ENCODE data around the gene HLA-DMB. TPM values are rescaled to one million over a fixed set of nuclear protein-coding genes. Genes with fewer than 3 reads are reported as not detected.

HLA-DMB gene
- total and polyA plus RNA-seq, 2 experiments from 2014 or later, result not detected

GRCh38 chr6:32975886-32976285 is 35.1 kb upstream of the HLA-DMB start:
- Histone ChIP-seq H4K20me1 (ENCODE audit: insufficient read depth) (peaks cover 54% of the 10 kb centered on the region), H3K4me2 (ENCODE audit: unreplicated experiment) (peak overlapping the region; percentile 87), H2AFZ (no peak overlapping the region), H3K9ac (peak overlapping the region; percentile 92), H3F3A (ENCODE audit: insufficient read depth) (peaks cover 87% of the 10 kb centered on the region), H3K4me3 (peak overlapping the region; percentile 92), H3K27me3 (replicated peaks; ENCODE audit: insufficient read depth) (no peaks in the 10 kb centered on the region), H3K9me2 (ENCODE audit: insufficient read depth) (no peaks in the 10 kb centered on the region), H3K9me3 (ENCODE audit: low read depth) (no peaks in the 10 kb centered on the region), H3K79me2 (ENCODE audit: insufficient read depth) (peaks cover 88% of the 10 kb centered on the region), H3K4me1 (ENCODE audit: insufficient read depth) (peaks cover 10% of the 10 kb centered on the region), H3K36me3 (ENCODE audit: low read depth) (peaks cover 84% of the 10 kb centered on the region), H3K27ac (peak overlapping the region; percentile 10; the same call in 1 of the 2 replicates)
- in situ Hi-C loops (cut with MboI), result no loop called here
- TF ChIP-seq EZH2phosphoT487 (IDR thresholded peaks at IDR 0.05; ENCODE audit: insufficient read depth, low read depth) (no peak), EZH2 (IDR thresholded peaks at IDR 0.05; ENCODE audit: insufficient read depth, poor library complexity, severe bottlenecking) (no peak)
- no peak for DNase-seq
- 49 to 56% methylated on average over 2 of the region's 2 CpGs for WGBS, 2 experiments (ENCODE audit: low coverage in 1 of 2, low lambda C conversion rate in 2 of 2, missing lambda C conversion rate in 2 of 2)

GRCh38 chr6:32974541-32975308 is 33.9 kb upstream of the HLA-DMB start:
- Histone ChIP-seq H3F3A (ENCODE audit: insufficient read depth) (peaks cover 75% of the 10 kb centered on the region), H3K9me3 (ENCODE audit: low read depth) (no peaks in the 10 kb centered on the region), H3K27me3 (replicated peaks; ENCODE audit: insufficient read depth) (no peaks in the 10 kb centered on the region), H4K20me1 (ENCODE audit: insufficient read depth) (peaks cover 54% of the 10 kb centered on the region), H3K9ac (peak overlapping the region; percentile 92), H3K36me3 (ENCODE audit: low read depth) (peaks cover 73% of the 10 kb centered on the region), H3K4me3 (peak overlapping the region; percentile 92), H3K4me1 (ENCODE audit: insufficient read depth) (peaks cover 10% of the 10 kb centered on the region), H3K79me2 (ENCODE audit: insufficient read depth) (peaks cover 77% of the 10 kb centered on the region), H3K27ac (0 out of 2 replicates have a peak overlapping the region, but pooled peaks have one; percentile 67), H3K4me2 (ENCODE audit: unreplicated experiment) (peak overlapping the region; percentile 87), H3K9me2 (ENCODE audit: insufficient read depth) (no peaks in the 10 kb centered on the region), H2AFZ (no peak overlapping the region)
- in situ Hi-C loops (cut with MboI), result no loop called here
- TF ChIP-seq EZH2phosphoT487 (IDR thresholded peaks at IDR 0.05; ENCODE audit: insufficient read depth, low read depth), result no peak
- TF ChIP-seq EZH2 (IDR thresholded peaks at IDR 0.05; ENCODE audit: insufficient read depth, poor library complexity, severe bottlenecking), result no peak
- DNase-seq, result peak; percentile 39
- 1% methylated on average over 14 of the region's 14 CpGs for WGBS, 2 experiments (ENCODE audit: low coverage in 1 of 2, low lambda C conversion rate in 2 of 2, missing lambda C conversion rate in 2 of 2)

- H3K4me2 ChIP-seq (ENCODE audit: unreplicated experiment), result peak overlapping the region; percentile 87
- DNase-seq, result peak; percentile 79
- H3K27ac ChIP-seq, result peak overlapping the region; percentile 67
- H3K27me3 ChIP-seq (replicated peaks; ENCODE audit: insufficient read depth), result no peaks in the 10 kb centered on the region
- H3K9me2 ChIP-seq (ENCODE audit: insufficient read depth), result no peaks in the 10 kb centered on the region
- H3K36me3 ChIP-seq (ENCODE audit: low read depth), result peaks cover 65% of the 10 kb centered on the region
- H3K9ac ChIP-seq, result peak overlapping the region; percentile 92
- peaks cover 68% of the 10 kb centered on the region for H3F3A ChIP-seq (ENCODE audit: insufficient read depth)
- TF ChIP-seq EZH2 (IDR thresholded peaks at IDR 0.05; ENCODE audit: insufficient read depth, poor library complexity, severe bottlenecking), result no peak
- TF ChIP-seq EZH2phosphoT487 (IDR thresholded peaks at IDR 0.05; ENCODE audit: insufficient read depth, low read depth), result no peak
- H2AFZ ChIP-seq, result no peak overlapping the region
- WGBS, 2 experiments (ENCODE audit: low coverage in 1 of 2, low lambda C conversion rate in 2 of 2, missing lambda C conversion rate in 2 of 2), result 0 to 1% methylated on average over 4 of the region's 4 CpGs
- H3K4me1 ChIP-seq (ENCODE audit: insufficient read depth), result peaks cover 10% of the 10 kb centered on the region
- H4K20me1 ChIP-seq (ENCODE audit: insufficient read depth), result peaks cover 51% of the 10 kb centered on the region
- H3K9me3 ChIP-seq (ENCODE audit: low read depth), result no peaks in the 10 kb centered on the region
- H3K79me2 ChIP-seq (ENCODE audit: insufficient read depth), result peaks cover 69% of the 10 kb centered on the region
- in situ Hi-C loops (cut with MboI), result no loop called here
- peak overlapping the region; percentile 92 for H3K4me3 ChIP-seq
Observed at GRCh38 chr6:32974016-32974333, 33.1 kb upstream of the HLA-DMB start.

- Histone ChIP-seq H3K36me3 (ENCODE audit: low read depth) (peaks cover 59% of the 10 kb centered on the region), H3F3A (ENCODE audit: insufficient read depth) (peaks cover 62% of the 10 kb centered on the region), H3K9me3 (ENCODE audit: low read depth) (no peaks in the 10 kb centered on the region), H3K27me3 (replicated peaks; ENCODE audit: insufficient read depth) (no peaks in the 10 kb centered on the region), H4K20me1 (ENCODE audit: insufficient read depth) (peaks cover 46% of the 10 kb centered on the region), H3K4me1 (ENCODE audit: insufficient read depth) (peaks cover 10% of the 10 kb centered on the region), H3K9ac (peak overlapping the region; percentile 92), H3K4me3 (peak overlapping the region; percentile 92), H3K9me2 (ENCODE audit: insufficient read depth) (no peaks in the 10 kb centered on the region), H3K79me2 (ENCODE audit: insufficient read depth) (peaks cover 63% of the 10 kb centered on the region), H3K27ac (peak overlapping the region; percentile 67), H3K4me2 (ENCODE audit: unreplicated experiment) (peak overlapping the region; percentile 87), H2AFZ (no peak overlapping the region)
- WGBS, 2 experiments (ENCODE audit: low coverage in 1 of 2, low lambda C conversion rate in 2 of 2, missing lambda C conversion rate in 2 of 2), result 0 to 2% methylated on average over 23 of the region's 23 CpGs
- in situ Hi-C loops (cut with MboI), result no loop called here
- DNase-seq, result peak; percentile 75
- TF ChIP-seq EZH2 (IDR thresholded peaks at IDR 0.05; ENCODE audit: insufficient read depth, poor library complexity, severe bottlenecking), result no peak
Observed at GRCh38 chr6:32973144-32974015, 32.6 kb upstream of the HLA-DMB start.
